GM12801 (cell line): ENCODE measurements around the gene ZNF473.

ENCODE experiments used
- TF ChIP-seq, protein P1 (sequence below): IDR thresholded peaks from one replicate; pipeline ENCODE4 v1.5.1; 2011; ENCODE audit warnings: control low read depth; ENCODE audit not compliant: insufficient read length; ENCODE audit errors: extremely low read depth

The ZNF473 gene

DNA sequence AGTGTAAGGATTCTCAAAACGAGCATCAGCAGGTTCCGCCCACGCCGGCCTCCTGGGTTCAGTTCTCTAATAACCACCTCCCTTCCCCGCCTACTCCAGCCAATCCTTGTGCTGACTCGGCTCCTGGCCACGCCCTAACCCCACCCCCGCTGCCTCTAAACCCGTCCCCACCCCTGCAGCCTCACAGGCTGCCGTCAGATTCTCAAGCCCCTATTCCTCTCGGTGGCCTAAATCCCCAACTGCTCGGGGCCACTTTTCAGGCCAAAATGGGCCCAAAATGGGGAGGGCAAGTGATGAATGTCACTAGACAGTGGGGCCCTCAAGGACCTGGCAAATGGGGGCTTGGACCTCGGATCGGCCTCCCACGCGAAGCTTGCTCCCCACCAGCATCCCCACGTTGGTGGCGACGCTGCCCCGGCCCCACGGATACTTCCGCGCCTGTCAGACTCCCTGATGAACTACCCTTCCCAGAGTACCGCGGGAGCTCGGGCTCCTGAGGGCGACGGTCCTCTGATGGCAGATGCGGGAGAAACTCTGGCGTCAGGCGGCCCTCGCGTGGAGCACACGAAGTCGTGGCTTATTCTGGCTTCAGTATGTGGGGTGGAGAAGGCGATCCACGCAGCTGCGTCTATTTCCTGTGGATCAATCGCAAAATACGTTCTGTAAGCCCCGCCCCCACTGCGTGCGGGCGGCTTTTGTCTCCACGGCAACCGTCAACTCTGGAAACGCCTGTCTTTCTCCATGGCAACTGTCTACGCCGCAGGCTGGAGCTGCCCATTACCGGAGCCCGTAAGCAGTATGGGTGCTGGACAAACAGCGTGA, 24.8 kb downstream of the ZNF473 start:
- TF ChIP-seq, protein P1, sequence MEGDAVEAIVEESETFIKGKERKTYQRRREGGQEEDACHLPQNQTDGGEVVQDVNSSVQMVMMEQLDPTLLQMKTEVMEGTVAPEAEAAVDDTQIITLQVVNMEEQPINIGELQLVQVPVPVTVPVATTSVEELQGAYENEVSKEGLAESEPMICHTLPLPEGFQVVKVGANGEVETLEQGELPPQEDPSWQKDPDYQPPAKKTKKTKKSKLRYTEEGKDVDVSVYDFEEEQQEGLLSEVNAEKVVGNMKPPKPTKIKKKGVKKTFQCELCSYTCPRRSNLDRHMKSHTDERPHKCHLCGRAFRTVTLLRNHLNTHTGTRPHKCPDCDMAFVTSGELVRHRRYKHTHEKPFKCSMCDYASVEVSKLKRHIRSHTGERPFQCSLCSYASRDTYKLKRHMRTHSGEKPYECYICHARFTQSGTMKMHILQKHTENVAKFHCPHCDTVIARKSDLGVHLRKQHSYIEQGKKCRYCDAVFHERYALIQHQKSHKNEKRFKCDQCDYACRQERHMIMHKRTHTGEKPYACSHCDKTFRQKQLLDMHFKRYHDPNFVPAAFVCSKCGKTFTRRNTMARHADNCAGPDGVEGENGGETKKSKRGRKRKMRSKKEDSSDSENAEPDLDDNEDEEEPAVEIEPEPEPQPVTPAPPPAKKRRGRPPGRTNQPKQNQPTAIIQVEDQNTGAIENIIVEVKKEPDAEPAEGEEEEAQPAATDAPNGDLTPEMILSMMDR: no peak

DNA sequence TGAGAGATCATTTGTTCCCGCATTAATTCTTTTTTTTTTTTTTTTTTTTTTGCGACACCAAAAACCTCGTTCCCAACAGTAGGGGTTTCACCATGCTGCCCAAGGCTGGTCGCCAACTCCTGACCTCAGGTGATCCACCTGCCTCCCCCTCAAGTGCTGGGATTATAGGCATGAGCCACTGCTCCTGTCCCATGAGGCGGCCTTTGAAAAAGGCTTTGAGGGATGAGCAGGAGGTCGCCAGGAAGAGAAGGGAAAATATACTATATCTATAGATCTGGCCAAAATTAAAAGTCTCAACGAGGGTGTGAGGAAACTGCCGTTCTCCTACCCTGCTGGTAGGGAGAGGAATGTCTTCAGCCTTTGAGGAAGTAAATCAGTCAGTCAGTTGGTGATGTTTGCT, 26.2 kb downstream of the ZNF473 start:
- TF ChIP-seq, protein P1: no peak

DNA sequence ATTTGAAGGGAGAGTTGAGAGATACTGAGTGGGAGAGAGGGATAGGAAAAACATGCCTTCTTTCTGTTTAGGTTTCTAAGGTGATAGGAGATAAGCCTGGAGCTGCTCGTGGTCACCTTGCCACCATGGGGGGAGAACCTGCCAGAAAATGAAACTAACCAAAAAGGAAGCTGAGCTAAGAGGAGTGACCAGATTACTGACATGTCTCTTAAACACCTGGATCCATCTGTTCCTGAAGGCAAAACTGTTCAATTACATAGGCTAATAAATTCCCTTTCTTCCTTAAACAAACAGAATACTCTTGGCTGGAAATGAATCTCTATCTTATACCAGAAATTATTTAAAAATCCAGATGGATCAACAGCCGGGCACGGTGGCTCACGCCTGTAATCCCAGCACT, 27.3 kb downstream of the ZNF473 start:
- TF ChIP-seq, protein P1: no peak

DNA sequence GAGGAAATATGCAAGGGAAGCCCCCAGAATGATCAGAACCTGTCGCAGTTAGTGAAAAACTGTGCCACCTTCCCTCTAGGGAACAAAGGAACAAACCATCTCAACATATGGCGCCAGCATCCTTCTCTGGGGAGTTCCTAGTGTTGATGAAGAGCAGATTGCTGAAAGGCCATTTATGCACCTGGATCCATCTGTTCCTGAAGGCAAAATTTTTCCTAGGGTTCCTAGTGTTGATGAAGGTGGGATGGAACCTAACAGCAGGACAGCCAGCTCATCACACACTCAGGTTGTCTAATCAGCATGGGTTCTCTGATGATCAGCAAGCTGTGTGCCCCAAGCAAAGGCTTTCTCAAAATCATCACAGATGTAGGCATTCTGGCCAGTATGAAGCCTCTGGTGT, 32.6 kb downstream of the ZNF473 start:
- TF ChIP-seq, protein P1: no peak

GRCh38 chr19:50059045-50059444, 33.2 kb downstream of the ZNF473 start:
- TF ChIP-seq, protein P1: no peak

- TF ChIP-seq, protein P1: no peak
These were observed 34.3 kb downstream of the ZNF473 start for GRCh38 chr19:50060107-50060506.

DNA sequence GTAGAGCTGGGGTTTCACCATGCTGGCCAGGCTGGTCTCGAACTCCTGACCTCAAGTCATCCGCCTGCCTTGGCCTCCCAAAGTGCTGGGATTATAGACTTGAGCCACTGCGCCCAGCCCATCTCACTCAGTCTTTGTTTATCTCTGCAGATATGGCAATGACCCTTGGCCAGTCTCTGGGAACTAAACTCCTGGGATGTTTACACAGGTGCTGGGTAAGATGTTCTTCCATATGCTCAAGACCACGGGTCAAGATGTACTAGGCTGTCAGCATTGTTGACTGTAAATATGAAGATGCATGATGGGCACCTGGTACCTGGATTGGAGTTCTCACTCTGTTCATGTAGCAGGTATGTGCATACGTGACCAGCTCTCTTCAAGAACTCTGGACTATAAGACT, 35.8 kb downstream of the ZNF473 start:
- TF ChIP-seq, protein P1: no peak
